Suppressor macrophage treated with lipopolysaccharide for 4 hours (primary cell): ENCODE measurements around the gene OAS2.

Source experiments
- DNase-seq: peaks from one replicate; pipeline ENCODE4 v3.0.0-alpha.2; 2020

Gene OAS2

GRCh38 chr12:113060336-113060960 is 82.1 kb downstream of the OAS2 start:
- DNase-seq: no peak

- DNase-seq: no peak
Measured at GRCh38 chr12:113061061-113061694, 82.9 kb downstream of the OAS2 start.
